WTC11 (cell line): ENCODE data around the gene NR2C2AP. TPM values are rescaled to one million over a fixed set of nuclear protein-coding genes. Genes with fewer than 3 reads are reported as not detected.

Source experiments
- ATAC-seq: fragments of 200-7000 bp; cut with Tn5 transposase; 2 replicates; pipeline ENCODE4 v1.10.0; 2021; ENCODE audit warnings: mild to moderate bottlenecking, moderate library complexity
- CTCF ChIA-PET: fragments of 300-600 bp; sonication (Branson Sonifier 250); formaldehyde crosslinking; loops from one replicate; lab custom pipeline; 2021; ENCODE audit warnings: antibody characterized with exemption; lab: Charles Lee
- POLR2A ChIA-PET: fragments of 350-600 bp; sonication (Branson Sonifier 250); formaldehyde crosslinking; loops from one replicate; lab custom pipeline; 2021; ENCODE audit warnings: antibody characterized with exemption; lab: Charles Lee
- DNase-seq: peaks from one replicate; pipeline ENCODE4 v3.0.0; 2021; ENCODE audit warnings: low spot score
- H3K27ac Mint-ChIP-seq: 2 replicates; pipeline ENCODE4 v1.8.0; 2021; ENCODE audit warnings: mixed read lengths
- H3K27me3 Mint-ChIP-seq: 2 replicates; pipeline ENCODE4 v1.8.0; 2021; ENCODE audit warnings: low read depth, mild to moderate bottlenecking, moderate library complexity, mixed read lengths
- H3K36me3 Mint-ChIP-seq: 2 replicates; pipeline ENCODE4 v1.8.0; 2021; ENCODE audit warnings: mixed read lengths
- H3K4me1 Mint-ChIP-seq: 2 replicates; pipeline ENCODE4 v1.8.0; 2022; ENCODE audit warnings: mixed read lengths
- H3K4me3 Mint-ChIP-seq: 2 replicates; pipeline ENCODE4 v1.8.0; 2021; ENCODE audit warnings: mild to moderate bottlenecking, moderate library complexity, mixed read lengths
- H3K9me3 Mint-ChIP-seq: 2 replicates; pipeline ENCODE4 v1.8.0; 2021; ENCODE audit warnings: mixed read lengths
- AFF4 ChIP-seq: sonication (generic); formaldehyde crosslinking; IDR thresholded peaks from 2 replicates; pipeline ENCODE4 v1.8.1; 2023; ENCODE audit warnings: mild to moderate bottlenecking, missing genetic modification reagents, borderline replicate concordance
- CREB1 ChIP-seq: sonication (generic); formaldehyde crosslinking; IDR thresholded peaks from 2 replicates; pipeline ENCODE4 v1.8.0; 2023; ENCODE audit warnings: mild to moderate bottlenecking, missing genetic modification reagents
- ELF4 ChIP-seq: sonication (generic); formaldehyde crosslinking; IDR thresholded peaks from 2 replicates; pipeline ENCODE4 v1.8.1; 2022; ENCODE audit warnings: low read depth, mild to moderate bottlenecking, moderate library complexity, missing genetic modification reagents
- ESRRA ChIP-seq: sonication (generic); formaldehyde crosslinking; IDR thresholded peaks from 2 replicates; pipeline ENCODE4 v1.8.1; 2022; ENCODE audit warnings: mild to moderate bottlenecking, missing genetic modification reagents, borderline replicate concordance
- FOXP4 ChIP-seq: sonication (generic); formaldehyde crosslinking; IDR thresholded peaks from 2 replicates; pipeline ENCODE4 v1.8.0; 2022; ENCODE audit warnings: mild to moderate bottlenecking, missing genetic modification reagents
- MXD4 ChIP-seq: fragments of 250-450 bp; sonication (Bioruptor Pico); IDR thresholded peaks from 2 replicates; pipeline ENCODE4 v1.8.0; 2021; ENCODE audit warnings: mild to moderate bottlenecking, moderate library complexity, borderline replicate concordance
- NR2C2 ChIP-seq: sonication (generic); formaldehyde crosslinking; IDR thresholded peaks from 2 replicates; pipeline ENCODE4 v1.8.0; 2022; ENCODE audit warnings: mild to moderate bottlenecking, missing genetic modification reagents
- RORB ChIP-seq: fragments of 250-450 bp; sonication (Bioruptor Pico); IDR thresholded peaks from 2 replicates; pipeline ENCODE4 v1.9.0; 2021; ENCODE audit warnings: mild to moderate bottlenecking
- SMAD3 ChIP-seq: sonication (generic); formaldehyde crosslinking; IDR thresholded peaks from 2 replicates; pipeline ENCODE4 v1.8.0; 2022; ENCODE audit warnings: missing genetic modification reagents, mild to moderate bottlenecking, borderline replicate concordance
- SMAD4 ChIP-seq: sonication (generic); formaldehyde crosslinking; IDR thresholded peaks from 2 replicates; pipeline ENCODE4 v1.8.0; 2022; ENCODE audit warnings: mild to moderate bottlenecking, missing genetic modification reagents
- TP53 ChIP-seq: sonication (generic); formaldehyde crosslinking; IDR thresholded peaks from 2 replicates; pipeline ENCODE4 v1.8.1; 2023; ENCODE audit warnings: mild to moderate bottlenecking, missing genetic modification reagents
- ZBTB21 ChIP-seq: sonication (generic); formaldehyde crosslinking; IDR thresholded peaks from 2 replicates; pipeline ENCODE4 v1.8.1; 2023; ENCODE audit warnings: mild to moderate bottlenecking, missing genetic modification reagents, borderline replicate concordance
- total RNA-seq: library from RNA; stranded (reverse); gene quantifications from 3 replicates; pipeline ENCODE4 v1.2.3, GENCODE V29; 2021
- TF ChIP-seq, protein P1 (sequence below): fragments of 250-450 bp; sonication (Bioruptor Pico); IDR thresholded peaks from 2 replicates; pipeline ENCODE4 v1.9.0; 2021; ENCODE audit warnings: moderate library complexity, mild to moderate bottlenecking, inconsistent platforms, borderline replicate concordance
- TF ChIP-seq, protein P2 (sequence below): sonication (generic); formaldehyde crosslinking; IDR thresholded peaks from 2 replicates; pipeline ENCODE4 v1.8.1; 2023; ENCODE audit warnings: mild to moderate bottlenecking, missing genetic modification reagents, moderate library complexity
- TF ChIP-seq, protein P3 (sequence below): sonication (generic); formaldehyde crosslinking; IDR thresholded peaks from 2 replicates; pipeline ENCODE4 v1.8.1; 2023; ENCODE audit warnings: mild to moderate bottlenecking, missing genetic modification reagents
- TF ChIP-seq, protein P4 (sequence below): fragments of 200-600 bp; IDR thresholded peaks from 2 replicates; pipeline ENCODE4 v1.8.0; 2022; ENCODE audit warnings: antibody characterized with exemption
- TF ChIP-seq, protein P5 (sequence below): sonication (generic); formaldehyde crosslinking; IDR thresholded peaks from 2 replicates; pipeline ENCODE4 v1.8.1; 2023; ENCODE audit warnings: mild to moderate bottlenecking, moderate library complexity, missing genetic modification reagents

NR2C2AP gene
- total RNA-seq, 1 experiment from 2014 or later, result 24.9 TPM

DNA sequence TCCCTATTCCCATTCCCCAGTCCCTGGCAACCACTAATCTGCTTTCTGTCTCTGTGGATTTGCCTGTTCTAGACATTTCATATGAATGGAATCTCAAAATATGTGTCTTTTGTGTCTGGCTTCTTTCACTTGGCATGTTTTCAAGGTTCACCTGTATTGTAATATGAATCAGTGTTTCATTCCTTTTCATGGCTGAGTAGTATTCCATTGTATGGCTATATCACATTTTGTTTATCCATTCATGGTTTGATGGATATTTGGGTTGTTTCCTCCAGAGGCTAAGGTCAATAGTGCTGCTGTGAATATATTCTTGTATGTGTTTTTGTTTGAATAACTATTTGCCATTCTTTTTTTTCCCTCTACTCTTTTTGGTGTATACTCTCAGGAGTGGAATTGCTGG is 33.0 kb upstream of the NR2C2AP start:
- CTCF ChIA-PET, result interaction anchor here (0.9 kb wide), 1 partner anchor 11 kb away, joined by 3 read pairs; no protein-coding TSS in a partner anchor
- peaks cover 4% of the 10 kb centered on the region for H3K36me3 Mint-ChIP-seq
- ATAC-seq (no peak), DNase-seq (no peak)
- H3K27me3 Mint-ChIP-seq, result peaks cover 45% of the 10 kb centered on the region
- no peaks in the 10 kb centered on the region for H3K4me1 Mint-ChIP-seq
- TF ChIP-seq, protein P1, sequence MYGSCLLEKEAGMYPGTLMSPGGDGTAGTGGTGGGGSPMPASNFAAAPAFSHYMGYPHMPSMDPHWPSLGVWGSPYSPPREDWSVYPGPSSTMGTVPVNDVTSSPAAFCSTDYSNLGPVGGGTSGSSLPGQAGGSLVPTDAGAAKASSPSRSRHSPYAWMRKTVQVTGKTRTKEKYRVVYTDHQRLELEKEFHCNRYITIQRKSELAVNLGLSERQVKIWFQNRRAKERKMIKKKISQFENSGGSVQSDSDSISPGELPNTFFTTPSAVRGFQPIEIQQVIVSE (CRISPR knock-in tag), result no peak
- TF ChIP-seq, protein P2, sequence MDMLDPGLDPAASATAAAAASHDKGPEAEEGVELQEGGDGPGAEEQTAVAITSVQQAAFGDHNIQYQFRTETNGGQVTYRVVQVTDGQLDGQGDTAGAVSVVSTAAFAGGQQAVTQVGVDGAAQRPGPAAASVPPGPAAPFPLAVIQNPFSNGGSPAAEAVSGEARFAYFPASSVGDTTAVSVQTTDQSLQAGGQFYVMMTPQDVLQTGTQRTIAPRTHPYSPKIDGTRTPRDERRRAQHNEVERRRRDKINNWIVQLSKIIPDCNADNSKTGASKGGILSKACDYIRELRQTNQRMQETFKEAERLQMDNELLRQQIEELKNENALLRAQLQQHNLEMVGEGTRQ (CRISPR knock-in tag), result no peak
- TF ChIP-seq RORB (CRISPR knock-in tag), result no peak
- TF ChIP-seq, protein P3, sequence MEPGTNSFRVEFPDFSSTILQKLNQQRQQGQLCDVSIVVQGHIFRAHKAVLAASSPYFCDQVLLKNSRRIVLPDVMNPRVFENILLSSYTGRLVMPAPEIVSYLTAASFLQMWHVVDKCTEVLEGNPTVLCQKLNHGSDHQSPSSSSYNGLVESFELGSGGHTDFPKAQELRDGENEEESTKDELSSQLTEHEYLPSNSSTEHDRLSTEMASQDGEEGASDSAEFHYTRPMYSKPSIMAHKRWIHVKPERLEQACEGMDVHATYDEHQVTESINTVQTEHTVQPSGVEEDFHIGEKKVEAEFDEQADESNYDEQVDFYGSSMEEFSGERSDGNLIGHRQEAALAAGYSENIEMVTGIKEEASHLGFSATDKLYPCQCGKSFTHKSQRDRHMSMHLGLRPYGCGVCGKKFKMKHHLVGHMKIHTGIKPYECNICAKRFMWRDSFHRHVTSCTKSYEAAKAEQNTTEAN (CRISPR knock-in tag), result no peak
- TF ChIP-seq CREB1 (CRISPR knock-in tag), result no peak
- no peak for TF ChIP-seq ESRRA (CRISPR knock-in tag)
- no peak for TF ChIP-seq NR2C2
- no peak for TF ChIP-seq AFF4 (CRISPR knock-in tag)
- TF ChIP-seq TP53 (CRISPR knock-in tag), result no peak
- TF ChIP-seq, protein P4, sequence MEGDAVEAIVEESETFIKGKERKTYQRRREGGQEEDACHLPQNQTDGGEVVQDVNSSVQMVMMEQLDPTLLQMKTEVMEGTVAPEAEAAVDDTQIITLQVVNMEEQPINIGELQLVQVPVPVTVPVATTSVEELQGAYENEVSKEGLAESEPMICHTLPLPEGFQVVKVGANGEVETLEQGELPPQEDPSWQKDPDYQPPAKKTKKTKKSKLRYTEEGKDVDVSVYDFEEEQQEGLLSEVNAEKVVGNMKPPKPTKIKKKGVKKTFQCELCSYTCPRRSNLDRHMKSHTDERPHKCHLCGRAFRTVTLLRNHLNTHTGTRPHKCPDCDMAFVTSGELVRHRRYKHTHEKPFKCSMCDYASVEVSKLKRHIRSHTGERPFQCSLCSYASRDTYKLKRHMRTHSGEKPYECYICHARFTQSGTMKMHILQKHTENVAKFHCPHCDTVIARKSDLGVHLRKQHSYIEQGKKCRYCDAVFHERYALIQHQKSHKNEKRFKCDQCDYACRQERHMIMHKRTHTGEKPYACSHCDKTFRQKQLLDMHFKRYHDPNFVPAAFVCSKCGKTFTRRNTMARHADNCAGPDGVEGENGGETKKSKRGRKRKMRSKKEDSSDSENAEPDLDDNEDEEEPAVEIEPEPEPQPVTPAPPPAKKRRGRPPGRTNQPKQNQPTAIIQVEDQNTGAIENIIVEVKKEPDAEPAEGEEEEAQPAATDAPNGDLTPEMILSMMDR, result no peak
- no peak for TF ChIP-seq ELF4 (CRISPR knock-in tag)
- TF ChIP-seq SMAD4, result no peak
- TF ChIP-seq MXD4 (CRISPR knock-in tag), result no peak
- TF ChIP-seq, protein P5, sequence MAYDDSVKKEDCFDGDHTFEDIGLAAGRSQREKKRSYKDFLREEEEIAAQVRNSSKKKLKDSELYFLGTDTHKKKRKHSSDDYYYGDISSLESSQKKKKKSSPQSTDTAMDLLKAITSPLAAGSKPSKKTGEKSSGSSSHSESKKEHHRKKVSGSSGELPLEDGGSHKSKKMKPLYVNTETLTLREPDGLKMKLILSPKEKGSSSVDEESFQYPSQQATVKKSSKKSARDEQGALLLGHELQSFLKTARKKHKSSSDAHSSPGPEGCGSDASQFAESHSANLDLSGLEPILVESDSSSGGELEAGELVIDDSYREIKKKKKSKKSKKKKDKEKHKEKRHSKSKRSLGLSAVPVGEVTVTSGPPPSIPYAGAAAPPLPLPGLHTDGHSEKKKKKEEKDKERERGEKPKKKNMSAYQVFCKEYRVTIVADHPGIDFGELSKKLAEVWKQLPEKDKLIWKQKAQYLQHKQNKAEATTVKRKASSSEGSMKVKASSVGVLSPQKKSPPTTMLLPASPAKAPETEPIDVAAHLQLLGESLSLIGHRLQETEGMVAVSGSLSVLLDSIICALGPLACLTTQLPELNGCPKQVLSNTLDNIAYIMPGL, result no peak
- no peak for TF ChIP-seq ZBTB21 (CRISPR knock-in tag)
- no peak for TF ChIP-seq SMAD3 (CRISPR knock-in tag)
- no peak for TF ChIP-seq FOXP4 (CRISPR knock-in tag)
- POLR2A ChIA-PET, result no interaction called here
- H3K9me3 Mint-ChIP-seq, result peaks cover 26% of the 10 kb centered on the region
- H3K4me3 Mint-ChIP-seq, result no peak overlapping the region
- H3K27ac Mint-ChIP-seq, result no peak overlapping the region
